H9 (cell line): ENCODE results near the gene BTD. TPM values are rescaled to one million over a fixed set of nuclear protein-coding genes. Genes with fewer than 3 reads are reported as not detected.

Experiments
- DNase-seq: peaks from one replicate; pipeline ENCODE4 v3.0.0-alpha.2; 2017
- H2AFZ ChIP-seq: one replicate; pipeline ENCODE4 v1.6.1; 2013; ENCODE audit warnings: mild to moderate bottlenecking, low read length, control low read depth, moderate library complexity
- H2AK5ac ChIP-seq: 2 replicates; pipeline ENCODE4 v1.6.1; 2013; ENCODE audit warnings: low read length, control low read depth, mixed read lengths; ENCODE audit not compliant: insufficient read length
- H2BK120ac ChIP-seq: one replicate; pipeline ENCODE4 v1.6.1; 2013; ENCODE audit warnings: low read depth, mild to moderate bottlenecking, low read length, control low read depth, inconsistent platforms; ENCODE audit not compliant: poor library complexity, severe bottlenecking
- H2BK12ac ChIP-seq: 2 replicates; pipeline ENCODE4 v1.6.1; 2013; ENCODE audit warnings: low read length, control low read depth, mixed read lengths, low read depth; ENCODE audit not compliant: insufficient read length
- H2BK15ac ChIP-seq: 2 replicates; pipeline ENCODE4 v1.6.1; 2013; ENCODE audit warnings: low read depth, low read length, control low read depth
- H2BK20ac ChIP-seq: one replicate; pipeline ENCODE4 v1.6.1; 2013; ENCODE audit warnings: low read depth, mild to moderate bottlenecking, low read length, control low read depth, inconsistent platforms; ENCODE audit not compliant: poor library complexity, severe bottlenecking
- H2BK5ac ChIP-seq: 2 replicates; pipeline ENCODE4 v1.6.1; 2013; ENCODE audit warnings: low read length, control low read depth, mixed read lengths; ENCODE audit not compliant: insufficient read length
- H3K14ac ChIP-seq: 2 replicates; pipeline ENCODE4 v1.6.1; 2013; ENCODE audit warnings: low read length, control low read depth; ENCODE audit not compliant: insufficient read depth
- H3K18ac ChIP-seq: 2 replicates; pipeline ENCODE4 v1.6.1; 2013; ENCODE audit warnings: low read depth, mild to moderate bottlenecking, mixed read lengths, low read length, control low read depth; ENCODE audit not compliant: insufficient read length
- H3K23ac ChIP-seq: 2 replicates; pipeline ENCODE4 v1.6.1; 2013; ENCODE audit warnings: low read length, control low read depth, mixed read lengths, low read depth; ENCODE audit not compliant: insufficient read length
- H3K23me2 ChIP-seq: 2 replicates; pipeline ENCODE4 v1.6.1; 2013; ENCODE audit warnings: low read depth, mild to moderate bottlenecking, mixed read lengths, low read length, control low read depth; ENCODE audit not compliant: insufficient read length, poor library complexity, severe bottlenecking
- H3K27ac ChIP-seq: 2 replicates; pipeline ENCODE4 v1.5.1; 2013; ENCODE audit warnings: low read length, control low read depth, mixed read lengths, low read depth; ENCODE audit not compliant: insufficient read length
- H3K27me3 ChIP-seq: 2 replicates; pipeline ENCODE4 v1.6.1; 2013; ENCODE audit warnings: low read length, control low read depth, inconsistent platforms; ENCODE audit not compliant: insufficient read depth
- H3K4ac ChIP-seq: 2 replicates; pipeline ENCODE4 v1.6.1; 2013; ENCODE audit warnings: low read depth, mild to moderate bottlenecking, control low read depth, inconsistent platforms, low read length, moderate library complexity
- H3K4me1 ChIP-seq: 2 replicates; pipeline ENCODE4 v1.6.1; 2013; ENCODE audit warnings: low read length, control low read depth, inconsistent platforms; ENCODE audit not compliant: insufficient read depth
- H3K4me2 ChIP-seq: 2 replicates; pipeline ENCODE4 v1.6.1; 2013; ENCODE audit warnings: low read length, control low read depth, mixed read lengths; ENCODE audit not compliant: insufficient read length, insufficient read depth
- H3K56ac ChIP-seq: 2 replicates; pipeline ENCODE4 v1.6.1; 2013; ENCODE audit warnings: low read depth, mild to moderate bottlenecking, mixed read lengths, low read length, control low read depth; ENCODE audit not compliant: insufficient read length
- H3K79me1 ChIP-seq: 2 replicates; pipeline ENCODE4 v1.6.1; 2013; ENCODE audit warnings: low read depth, mild to moderate bottlenecking, moderate library complexity, low read length, control low read depth, inconsistent platforms; ENCODE audit not compliant: insufficient read depth, poor library complexity, severe bottlenecking
- H3K79me2 ChIP-seq: 2 replicates; pipeline ENCODE4 v1.6.1; 2013; ENCODE audit warnings: low read length, control low read depth, inconsistent platforms; ENCODE audit not compliant: insufficient read depth
- H3K9ac ChIP-seq: 2 replicates; pipeline ENCODE4 v1.6.1; 2013; ENCODE audit warnings: low read length, control low read depth, mixed read lengths; ENCODE audit not compliant: insufficient read length; ENCODE audit errors: extremely low read depth
- H3K9me3 ChIP-seq: one replicate; pipeline ENCODE4 v1.6.1; 2013; ENCODE audit warnings: low read depth, low read length, inconsistent platforms; ENCODE audit not compliant: control insufficient read depth
- H3T11ph ChIP-seq: one replicate; pipeline ENCODE4 v1.6.1; 2013; ENCODE audit warnings: mild to moderate bottlenecking, low read length, control low read depth, inconsistent platforms
- H4K20me1 ChIP-seq: one replicate; pipeline ENCODE4 v1.6.1; 2013; ENCODE audit not compliant: control insufficient read depth, insufficient read length, insufficient read depth
- H4K5ac ChIP-seq: 2 replicates; pipeline ENCODE4 v1.6.1; 2013; ENCODE audit warnings: low read depth, mild to moderate bottlenecking, mixed read lengths, low read length, control low read depth; ENCODE audit not compliant: insufficient read length
- H4K8ac ChIP-seq: replicated peaks from 2 replicates; pipeline ENCODE4 v1.6.1; 2013; ENCODE audit warnings: low read length, control low read depth, mixed read lengths, low read depth; ENCODE audit not compliant: insufficient read length
- H4K91ac ChIP-seq: 2 replicates; pipeline ENCODE4 v1.6.1; 2013; ENCODE audit warnings: low read depth, mild to moderate bottlenecking, moderate library complexity, mixed read lengths, low read length, control low read depth; ENCODE audit not compliant: insufficient read length
- H3K27ac Mint-ChIP-seq, 3 experiments: 2 replicates in 2 of 3; 3 replicates in 1 of 3; pipeline ENCODE4 v1.8.0; 2020 to 2021; ENCODE audit warnings: mixed read lengths in 3 of 3, mild to moderate bottlenecking in 1 of 3, moderate library complexity in 1 of 3
- H3K27me3 Mint-ChIP-seq: 2 replicates; pipeline ENCODE4 v1.8.0; 2021; ENCODE audit warnings: low read depth, mild to moderate bottlenecking, moderate library complexity, mixed read lengths
- H3K36me3 Mint-ChIP-seq, 3 experiments: 2 replicates in 2 of 3; 3 replicates in 1 of 3; pipeline ENCODE4 v1.8.0; 2020 to 2021; ENCODE audit warnings: low read depth in 3 of 3, mixed read lengths in 3 of 3; ENCODE audit not compliant: insufficient read depth in 1 of 3
- H3K4me1 Mint-ChIP-seq, 2 experiments: 2 replicates each; pipeline ENCODE4 v1.8.0; 2020; ENCODE audit warnings: mixed read lengths in 2 of 2
- H3K4me3 Mint-ChIP-seq, 2 experiments: 2 replicates in 1 of 2; 3 replicates in 1 of 2; pipeline ENCODE4 v1.8.0; 2020 to 2021; ENCODE audit warnings: mild to moderate bottlenecking in 2 of 2, mixed read lengths in 2 of 2, moderate library complexity in 1 of 2
- H3K9me3 Mint-ChIP-seq, 2 experiments: 2 replicates in 1 of 2; 3 replicates in 1 of 2; pipeline ENCODE4 v1.8.0; 2020; ENCODE audit warnings: mild to moderate bottlenecking in 2 of 2, mixed read lengths in 2 of 2, moderate library complexity in 1 of 2
- CTCF ChIP-seq: fragments of 200-600 bp; sonication (generic); conservative IDR thresholded peaks from 3 replicates; pipeline ENCODE4 v1.8.0; 2021; ENCODE audit warnings: antibody characterized with exemption, mild to moderate bottlenecking
- WGBS: extraction: QIAGEN DNeasy Blood & Tissue Kit; methylation state at CpG from one replicate; pipeline ENCODE4 v1.1.7; 2013; ENCODE audit warnings: missing lambda C conversion rate, low lambda C conversion rate, mixed read lengths; ENCODE audit not compliant: insufficient read length; ENCODE audit errors: extremely low coverage; 5-methylcytosine and 5-hydroxymethylcytosine counted together
- total RNA-seq: library from RNA; stranded (reverse); gene quantifications from 2 replicates; pipeline ENCODE4 v1.2.1, GENCODE V29; 2021

The BTD gene
- total RNA-seq, 1 experiment from 2014 or later: 21.5 TPM

- H3K9ac ChIP-seq: no peak overlapping the region
- H3K27ac Mint-ChIP-seq: no peak overlapping the region
- no peaks in the 10 kb centered on the region; a peak in 1 of 5 replicates for H3K9me3 Mint-ChIP-seq
Measured at GRCh38 chr3:15645246-15645645, 43.7 kb downstream of the BTD start.

More at GRCh38 chr3:15645246-15645645, 43.7 kb downstream of the BTD start:
- no peak for DNase-seq
- no peaks in the 10 kb centered on the region for H3K23me2 ChIP-seq
- H3K27ac ChIP-seq: no peak overlapping the region
- H3K79me2 ChIP-seq: no peaks in the 10 kb centered on the region
- no peak overlapping the region for H3K4ac ChIP-seq
- H3K14ac ChIP-seq: no peak overlapping the region
- H2BK12ac ChIP-seq: no peak overlapping the region
- H3K56ac ChIP-seq: no peak overlapping the region
- no peak overlapping the region for H2BK120ac ChIP-seq
- H3K4me2 ChIP-seq: no peak overlapping the region
- no peak overlapping the region for H2AK5ac ChIP-seq
- no peak overlapping the region for H3K18ac ChIP-seq
- Mint-ChIP-seq H3K4me3 (no peak overlapping the region), H3K27me3 (no peaks in the 10 kb centered on the region), H3K4me1 (peaks cover 14 to 22% of the 10 kb centered on the region in 2 experiments), H3K36me3 (peaks cover 12 to 43% (median 42%) of the 10 kb centered on the region in 3 experiments)
- peaks cover 5% of the 10 kb centered on the region; the same call in 1 of the 2 replicates for H3K4me1 ChIP-seq
- no peak overlapping the region for H4K5ac ChIP-seq
- no peaks in the 10 kb centered on the region for H3K27me3 ChIP-seq
- no peak overlapping the region for H4K8ac ChIP-seq
- H3T11ph ChIP-seq: no peak overlapping the region
- no peak overlapping the region for H2BK20ac ChIP-seq
- H2AFZ ChIP-seq: no peak overlapping the region
- no peak overlapping the region for H3K23ac ChIP-seq
- no peaks in the 10 kb centered on the region for H4K20me1 ChIP-seq
- no peaks in the 10 kb centered on the region for H3K9me3 ChIP-seq
- no CpG with 5 or more reads among the region's 6 CpGs for WGBS
- H4K91ac ChIP-seq: no peak overlapping the region
- no peak for TF ChIP-seq CTCF
- H2BK5ac ChIP-seq: no peak overlapping the region
- H2BK15ac ChIP-seq: no peak overlapping the region
- H3K79me1 ChIP-seq: no peaks in the 10 kb centered on the region
